Measurements from ENCODE around the gene ACTA1.
"Not testable (repeated sequence)": the region's sequence is repeated elsewhere in the genome, so short reads cannot be mapped to it uniquely, and the experiment has no call there.

Gene ACTA1

GRCh38 chr1:229434005-229434640 lies at the start of gene ACTA1:
TSS of gene ACTA1 (minus strand) at chr1:229434094. CDS start at chr1:229433115, 979 bp downstream.
- DNase-seq (ENCODE audit: low read depth), result no peak
- H3K4me3 ChIP-seq (ENCODE audit: low read length), result no peak within 1 kb of the TSS
- no peak for TF ChIP-seq CTCF (conservative IDR thresholded peaks at IDR 0.05; ENCODE audit: low read depth, low read length)

GRCh38 chr1:229482511-229482910 lies 48.6 kb upstream of the ACTA1 start:
- no peak for DNase-seq (ENCODE audit: low read depth)
- TF ChIP-seq CTCF (conservative IDR thresholded peaks at IDR 0.05; ENCODE audit: low read depth, low read length), result no peak
- H3K4me3 ChIP-seq (ENCODE audit: low read length), result no peak overlapping the region

GRCh38 chr1:229480495-229480894 lies 46.6 kb upstream of the ACTA1 start:
- no peak for TF ChIP-seq CTCF (conservative IDR thresholded peaks at IDR 0.05; ENCODE audit: low read depth, low read length)
- H3K4me3 ChIP-seq (ENCODE audit: low read length), result no peak overlapping the region
- no peak for DNase-seq (ENCODE audit: low read depth)

- TF ChIP-seq CTCF (conservative IDR thresholded peaks at IDR 0.05; ENCODE audit: low read depth, low read length), result no peak
These were observed 45.9 kb upstream of the ACTA1 start for GRCh38 chr1:229479660-229480399.

GRCh38 chr1:229478852-229479251 lies 45.0 kb upstream of the ACTA1 start:
- H3K4me3 ChIP-seq (ENCODE audit: low read length), result no peak overlapping the region
- DNase-seq (ENCODE audit: low read depth), result no peak
- no peak for TF ChIP-seq CTCF (conservative IDR thresholded peaks at IDR 0.05; ENCODE audit: low read depth, low read length)

More at GRCh38 chr1:229479660-229480399, 45.9 kb upstream of the ACTA1 start:
- no peak overlapping the region for H3K4me3 ChIP-seq (ENCODE audit: low read length)
- no peak for DNase-seq (ENCODE audit: low read depth)

- not testable (repeated sequence) for DNase-seq (ENCODE audit: low read depth); H3K4me3 ChIP-seq (ENCODE audit: low read length)
These were observed 42.0 kb upstream of the ACTA1 start for GRCh38 chr1:229475859-229476258.

- no peak overlapping the region for H3K4me3 ChIP-seq (ENCODE audit: low read length)
- no peak for DNase-seq (ENCODE audit: low read depth)
- TF ChIP-seq CTCF (conservative IDR thresholded peaks at IDR 0.05; ENCODE audit: low read depth, low read length), result no peak
These were observed 40.6 kb upstream of the ACTA1 start for GRCh38 chr1:229474509-229474908.
